GM19025 (cell line): ENCODE measurements around the gene TOP3B.
"Not testable (repeated sequence)": the region's sequence is repeated elsewhere in the genome, so short reads cannot be mapped to it uniquely, and the experiment has no call there.

Experiments used
- ATAC-seq: cut with Tn5 transposase; IDR thresholded peaks from one replicate; pipeline ENCODE4 v1.9.1; 2021; ENCODE audit warnings: mild to moderate bottlenecking, low read depth, moderate library complexity; ENCODE audit not compliant: unreplicated experiment

TOP3B gene

DNA sequence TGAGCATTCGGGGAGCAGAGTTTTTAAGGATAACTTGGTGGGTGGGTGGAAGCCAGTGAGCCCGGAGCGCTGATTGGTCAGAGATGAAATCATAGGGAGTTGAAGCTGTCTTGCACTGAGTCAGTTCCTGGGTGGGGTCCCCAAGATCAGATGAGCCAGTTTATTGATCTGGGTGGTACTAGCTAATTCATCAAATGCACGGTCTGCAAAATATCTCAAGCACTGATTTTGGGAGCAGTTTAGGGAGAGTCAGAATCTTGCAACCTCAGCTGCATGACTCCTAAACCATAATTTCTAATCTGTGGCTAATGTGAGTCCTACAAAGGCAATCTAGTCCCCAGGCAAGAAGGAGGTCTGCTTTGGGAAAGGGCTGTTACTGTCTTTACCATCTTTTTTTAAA, 72.2 kb downstream of the TOP3B start:
- not testable (repeated sequence) for ATAC-seq

GRCh38 chr22:21909871-21910270, 72.7 kb downstream of the TOP3B start:
- no peak for ATAC-seq

DNA sequence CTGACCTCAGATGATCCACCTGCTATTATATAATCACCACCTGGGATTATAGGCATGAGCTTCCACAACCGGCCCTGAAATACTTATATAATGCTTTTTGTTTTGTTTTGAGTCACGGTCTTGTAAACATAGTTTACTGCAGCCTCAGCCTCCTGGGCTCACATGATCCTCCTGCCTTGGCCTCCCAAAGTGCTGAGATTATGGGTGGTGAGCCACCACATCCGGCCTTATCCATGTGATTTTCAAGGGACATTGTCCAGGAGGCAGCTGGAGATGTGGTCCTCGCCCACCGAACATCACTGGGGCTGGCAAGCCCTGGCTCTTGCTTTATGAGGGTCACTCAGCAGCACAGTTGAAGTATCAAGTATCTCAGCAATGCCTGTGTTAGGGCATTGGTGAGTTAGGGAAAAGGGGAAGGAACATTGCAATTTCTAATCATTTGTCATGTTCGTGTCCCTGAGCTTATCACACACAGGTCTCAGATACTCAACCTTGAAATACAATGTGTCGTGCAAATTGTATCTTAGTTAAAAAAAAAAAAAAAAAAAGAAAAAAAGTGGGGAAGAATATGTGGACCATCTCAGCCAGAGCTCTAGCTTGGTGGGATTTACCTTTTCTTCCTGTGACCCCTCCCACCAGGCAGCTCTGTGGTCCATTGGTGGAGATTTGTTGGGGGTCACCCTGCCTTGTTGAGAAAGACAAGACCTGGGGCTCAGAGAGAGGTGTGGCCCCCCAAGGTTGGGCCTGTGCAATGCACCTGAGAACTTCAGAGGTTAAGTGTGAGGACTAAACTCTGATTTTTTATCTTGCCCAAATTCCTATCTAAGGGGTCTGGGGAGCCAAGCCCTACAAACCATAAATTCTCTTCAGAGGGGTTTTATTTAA, 74.7 kb downstream of the TOP3B start:
- no peak for ATAC-seq
